HG03139 (cell line): ENCODE results near the gene VLDLR.
"Not testable (repeated sequence)": the region's sequence is repeated elsewhere in the genome, so short reads cannot be mapped to it uniquely, and the experiment has no call there.

Experiments used
- ATAC-seq: cut with Tn5 transposase; IDR thresholded peaks from one replicate; pipeline ENCODE4 v1.9.1; 2021; ENCODE audit not compliant: unreplicated experiment

Gene VLDLR

DNA sequence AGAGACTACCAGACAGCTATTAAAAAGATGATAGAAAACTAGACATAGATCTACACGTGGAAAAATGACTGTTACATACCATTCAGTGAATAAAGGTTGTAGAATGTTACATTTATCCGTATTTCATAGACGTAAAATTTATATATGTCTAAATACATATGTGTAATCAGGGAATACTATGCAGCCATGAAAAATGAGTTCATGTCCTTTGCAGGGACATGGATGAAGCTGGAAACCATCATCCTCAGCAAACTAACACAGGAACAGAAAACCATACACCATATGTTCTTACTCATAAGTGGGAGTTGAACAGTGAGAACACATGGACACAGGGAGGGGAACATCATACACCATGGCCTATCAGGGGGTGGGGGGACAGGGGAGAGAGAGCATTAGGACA, 85.7 kb downstream of the VLDLR start:
- not testable (repeated sequence) for ATAC-seq
